Stimulated activated CD8-positive, alpha-beta memory T cell treated with anti-CD3 and anti-CD28 coated beads, Interleukin-4, amount 100 ng/mL, for 1 hour (primary cell): ENCODE results near the gene ERCC3.

Experiments used
- DNase-seq, 2 donors: peaks; one replicate each; pipeline ENCODE4 v3.0.0-alpha.2; 2020; ENCODE audit warnings: low read depth in 2 of 2, low spot score in 1 of 2

Gene ERCC3

DNA sequence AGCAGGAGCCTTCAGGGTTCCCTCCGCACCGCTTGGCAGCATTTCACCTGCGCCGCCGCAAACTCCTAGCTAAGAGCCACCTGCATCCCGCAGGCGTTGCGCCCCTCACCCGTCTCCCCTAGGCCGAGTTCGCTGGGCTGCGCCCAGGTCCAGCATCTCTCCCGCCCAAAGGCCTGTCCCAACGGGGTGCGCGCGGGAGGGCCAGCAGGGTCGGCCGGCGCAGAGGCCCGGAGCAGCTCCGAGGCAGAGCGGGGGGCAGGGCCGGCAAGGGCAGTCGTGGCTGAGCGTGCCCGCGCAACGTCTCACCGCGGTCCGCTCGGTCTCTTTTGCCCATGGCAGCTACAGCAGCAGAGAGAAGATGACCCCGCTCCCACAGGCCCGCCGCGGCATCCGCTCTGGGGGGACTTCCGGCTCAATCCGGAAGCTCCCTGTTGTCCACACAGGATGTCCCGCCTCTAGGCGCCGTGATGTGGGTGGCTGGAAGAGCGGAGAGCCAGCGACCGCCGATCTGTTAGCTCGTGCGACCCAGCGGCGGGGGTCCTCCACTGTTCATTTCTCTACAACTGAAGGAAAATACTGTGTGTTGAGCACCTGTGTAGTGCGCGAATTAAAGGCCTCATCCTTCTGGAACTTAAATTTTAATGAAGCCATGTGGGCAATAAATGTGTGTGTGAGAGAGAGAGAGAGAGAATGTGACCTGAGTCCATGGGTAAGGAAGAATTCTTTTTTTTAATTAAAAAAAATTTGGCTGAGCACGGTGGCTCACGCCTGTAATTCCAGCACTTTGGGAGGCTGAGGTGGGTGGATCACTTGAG lies at the start of gene ERCC3:
Gene ERCC3, minus strand, starts transcription at position 397 of the 815 bp plus-strand sequence. Its CDS starts 63 bp downstream, at position 334.
- peak; percentile 50 to 60 for DNase-seq

DNA sequence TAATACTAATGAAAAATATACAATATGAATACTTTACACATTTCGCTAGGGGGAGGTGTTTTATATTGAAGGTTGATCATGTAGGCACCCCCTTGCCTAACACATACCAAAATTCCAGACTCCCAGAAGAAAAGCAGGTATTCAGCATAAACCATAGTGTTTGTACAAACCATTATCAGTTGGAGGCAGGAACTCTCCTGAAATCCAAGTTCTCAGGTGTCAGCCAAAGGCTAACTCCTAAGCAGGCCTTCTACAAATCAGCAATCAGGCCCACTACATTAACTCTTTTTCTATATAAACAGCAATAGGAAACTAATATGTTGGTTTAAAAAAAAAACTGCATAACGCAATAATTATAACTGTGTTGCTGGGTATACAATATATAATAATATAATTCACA lies 49.3 kb upstream of the ERCC3 start:
- DNase-seq = no peak

DNA sequence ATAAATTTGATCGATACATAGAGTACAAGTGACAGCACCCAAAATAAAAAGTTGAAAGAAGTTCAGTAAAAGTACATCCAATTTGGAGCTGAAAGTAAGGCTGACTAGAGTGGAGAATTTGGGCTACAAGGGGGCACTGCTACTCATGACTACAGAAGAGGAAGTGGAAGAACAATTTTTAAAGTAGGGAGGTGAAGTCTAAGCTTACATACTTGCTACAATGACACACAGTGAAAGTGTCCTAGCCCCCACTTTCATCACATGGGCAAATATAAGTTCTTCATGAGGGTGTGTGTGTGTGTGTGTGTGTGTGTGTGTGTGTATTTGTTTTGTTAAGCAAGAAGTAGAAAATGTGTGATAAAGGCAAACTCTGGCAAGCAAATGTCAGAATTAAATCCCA lies 48.2 kb upstream of the ERCC3 start:
- DNase-seq = no peak

DNA sequence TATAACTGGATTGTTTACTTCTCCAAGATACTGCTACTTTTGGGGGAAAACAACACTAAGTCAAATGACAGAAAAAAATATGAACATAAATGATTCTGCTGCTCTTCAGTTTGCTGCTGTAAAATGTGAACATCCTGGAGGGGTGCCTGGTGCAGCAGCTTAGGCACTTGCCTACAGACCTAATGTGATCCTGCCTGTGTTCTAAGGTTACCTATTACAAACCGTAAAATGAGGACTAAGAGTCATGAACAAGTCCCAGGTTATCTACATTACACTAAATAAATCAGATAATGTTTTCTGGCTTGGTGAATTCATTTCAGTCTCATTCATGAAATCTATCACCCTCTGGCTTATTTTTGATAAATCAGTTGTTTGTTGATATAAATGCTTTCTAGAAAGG lies 38.4 kb upstream of the ERCC3 start:
- DNase-seq = no peak

DNA sequence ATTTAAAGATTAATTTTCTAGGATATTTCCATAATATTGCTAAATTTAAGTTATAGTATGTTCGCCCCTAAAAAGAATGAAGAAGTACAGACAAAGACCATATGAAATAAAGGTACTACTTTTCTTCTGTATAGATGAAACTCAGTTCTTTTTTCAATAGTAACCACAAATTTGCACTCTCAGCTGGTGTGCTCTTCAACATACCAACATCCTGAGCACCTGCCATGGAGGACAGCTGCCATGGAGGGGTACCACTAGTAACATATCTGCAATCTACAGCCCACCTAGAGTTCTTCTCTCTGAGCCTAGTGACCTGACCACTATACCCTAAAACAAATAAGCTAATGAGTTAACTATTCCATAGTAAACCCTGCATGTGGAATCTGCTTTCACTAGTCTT lies 36.8 kb upstream of the ERCC3 start:
- DNase-seq = no peak

DNA sequence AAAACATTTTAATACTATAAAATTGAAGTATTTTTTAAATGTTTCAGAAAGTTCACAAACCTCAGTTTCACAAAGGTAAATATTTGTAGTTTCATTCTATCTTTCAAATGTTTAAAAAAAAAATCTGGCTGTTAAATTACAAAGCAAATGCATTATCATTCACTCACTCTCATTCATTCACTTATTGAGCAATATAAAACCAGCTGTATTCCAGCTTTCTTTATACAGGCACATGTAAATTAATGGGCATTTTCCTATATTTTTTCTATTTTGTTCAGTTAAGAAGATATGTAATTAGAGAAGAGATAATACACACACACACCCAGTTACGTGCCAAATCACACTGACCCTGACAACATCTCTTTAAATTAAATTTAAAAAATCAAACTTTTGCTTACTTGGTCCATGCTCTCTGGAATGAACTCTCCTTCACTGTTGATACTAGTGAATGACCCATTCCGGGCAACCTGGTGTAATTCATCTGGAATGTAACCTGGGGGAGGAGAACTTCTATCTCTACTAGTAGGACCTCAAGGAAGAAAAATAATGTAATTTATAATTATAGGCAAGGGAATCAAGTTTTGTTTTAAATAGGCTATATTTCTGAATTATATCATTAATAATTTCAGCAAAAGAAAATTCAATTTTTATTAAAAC lies 32.5 kb upstream of the ERCC3 start:
- DNase-seq = no peak

DNA sequence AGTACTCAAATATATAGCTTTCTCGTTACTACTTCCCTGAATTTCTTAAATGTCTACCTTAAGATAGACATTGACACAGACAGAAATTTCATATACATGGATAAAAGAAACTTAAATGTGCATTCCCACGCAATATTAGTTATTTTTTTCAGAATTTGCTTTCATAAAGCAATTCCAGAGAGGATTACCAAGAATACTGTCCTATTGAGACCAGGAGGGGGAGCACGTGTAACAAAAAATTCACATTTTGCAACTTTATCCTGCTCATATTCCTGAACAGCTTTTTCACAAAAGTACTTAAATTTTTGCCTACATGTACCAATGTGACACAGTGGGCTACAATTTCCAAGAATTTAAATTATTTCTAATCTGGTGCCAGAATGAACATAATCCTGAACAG lies 30.7 kb upstream of the ERCC3 start:
- DNase-seq = no peak

DNA sequence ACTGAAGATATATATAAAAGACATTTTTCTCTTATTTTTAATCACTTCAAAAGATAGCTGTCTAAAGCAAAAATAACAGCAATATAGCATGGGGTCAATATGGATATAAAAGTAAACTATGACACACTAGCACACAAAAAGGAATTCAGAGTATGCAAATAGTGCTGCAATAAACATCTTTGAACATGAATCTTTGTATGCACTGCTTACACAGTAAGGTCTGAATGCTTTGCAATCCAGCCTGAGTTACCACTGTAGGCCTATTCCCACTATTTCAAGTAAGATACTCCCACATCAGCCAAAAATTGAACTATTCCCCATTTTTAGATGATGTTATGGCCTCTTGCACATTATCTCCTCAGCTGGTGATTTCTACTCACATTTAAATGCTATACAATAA lies 27.4 kb upstream of the ERCC3 start:
- DNase-seq = no peak

DNA sequence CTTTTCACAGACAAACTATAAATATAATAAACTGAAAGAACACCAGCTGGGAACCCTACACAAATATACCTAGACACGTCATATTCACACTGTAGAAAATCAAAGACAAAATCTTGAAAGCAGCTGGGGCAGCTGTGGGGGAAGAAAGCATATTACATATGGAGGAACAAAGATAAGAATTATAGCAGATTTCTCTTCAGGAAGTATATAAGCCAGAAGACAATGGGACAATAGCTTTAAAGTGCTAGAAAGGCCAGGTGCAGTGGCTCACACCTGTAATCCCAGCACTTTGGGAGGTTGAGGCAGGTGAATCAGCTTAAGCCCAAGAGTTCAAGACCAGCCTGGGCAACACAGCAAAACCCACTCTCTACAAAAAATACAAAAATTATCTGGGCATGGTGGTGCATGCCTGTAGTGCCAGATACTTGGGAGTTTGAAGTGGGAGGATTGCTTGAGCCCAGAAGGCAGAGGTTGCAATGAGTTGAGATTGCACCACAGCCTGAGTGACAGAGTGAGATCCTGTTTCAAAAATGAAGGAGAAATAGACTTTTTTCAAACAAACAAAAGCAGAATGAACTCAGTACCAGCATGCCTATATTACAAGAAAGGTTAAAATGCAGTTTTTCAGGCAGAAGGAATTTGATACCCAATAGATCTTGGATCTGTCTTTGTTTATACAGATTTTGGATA lies 26.8 kb upstream of the ERCC3 start:
- no peak for DNase-seq

DNA sequence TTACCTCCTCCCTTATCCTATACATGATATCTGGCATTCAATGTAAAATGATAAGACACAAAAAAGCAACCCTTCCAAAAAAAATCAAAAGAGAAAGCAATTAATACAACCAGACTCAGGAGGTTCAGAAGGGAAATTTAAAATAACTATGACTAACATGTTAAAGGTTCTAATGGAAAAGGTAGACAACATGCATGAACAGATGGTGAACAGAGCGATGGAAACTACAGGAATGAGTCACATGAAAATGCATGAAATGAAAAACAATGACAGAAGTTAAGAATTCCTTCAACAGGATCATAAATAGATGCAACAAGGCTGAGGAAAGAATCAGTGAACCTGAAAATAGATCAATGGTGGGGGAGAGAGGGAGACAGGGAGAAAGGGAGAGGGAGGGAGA lies 26.1 kb upstream of the ERCC3 start:
- DNase-seq = no peak

DNA sequence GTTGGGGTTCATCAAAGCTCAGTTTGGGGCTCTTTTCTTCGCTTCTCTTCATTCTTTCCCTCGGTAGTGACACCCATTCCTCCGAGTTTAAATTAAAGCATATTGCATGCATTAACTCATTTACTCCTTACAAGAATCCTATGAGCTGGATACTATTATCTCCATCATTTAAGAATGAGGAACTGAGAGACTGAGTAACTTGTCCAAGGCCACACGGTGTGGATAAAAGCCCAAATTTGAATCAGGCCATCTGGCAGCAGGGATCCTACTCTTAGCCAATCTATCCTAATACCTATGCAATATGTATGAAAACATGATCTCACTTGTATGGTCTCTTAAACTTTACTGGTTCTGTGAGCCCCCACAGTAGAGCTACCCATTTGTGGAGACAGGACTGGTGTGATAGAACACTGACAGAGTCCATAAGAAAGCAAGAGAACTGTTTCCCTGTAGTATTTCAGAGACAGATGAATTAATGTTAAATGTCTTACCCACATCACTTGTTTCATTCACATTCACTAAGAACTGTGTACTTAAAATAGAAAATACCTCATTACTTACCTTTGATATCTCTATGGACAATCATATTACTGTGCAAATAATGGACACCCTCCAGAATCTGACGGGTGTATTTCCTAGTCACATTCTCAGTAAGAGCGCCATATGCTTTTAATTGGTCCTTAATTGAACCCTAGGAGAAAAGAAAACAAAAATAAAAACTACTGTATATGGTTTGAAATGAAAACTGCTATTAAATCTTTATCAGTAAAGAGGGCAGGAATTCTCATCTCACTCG lies 20.4 kb upstream of the ERCC3 start:
- no peak for DNase-seq

DNA sequence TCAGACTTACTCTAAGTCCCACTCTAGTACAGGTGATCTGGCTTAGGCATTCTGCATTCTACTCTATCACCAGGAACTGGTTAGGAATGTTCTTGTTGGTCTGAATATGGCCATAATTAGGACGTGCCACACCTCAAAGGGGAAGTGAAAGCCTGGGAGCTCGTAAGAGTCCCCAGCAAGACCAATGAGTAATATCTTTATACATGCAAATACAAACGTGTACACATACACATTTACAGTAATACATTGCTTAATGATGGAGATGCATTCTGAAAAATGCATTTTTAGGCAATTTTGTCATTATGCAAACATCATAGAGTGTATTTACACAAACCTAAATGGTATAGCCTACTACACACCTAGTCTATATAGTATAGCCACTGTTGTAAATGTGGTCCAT lies 19.5 kb upstream of the ERCC3 start:
- DNase-seq = no peak

DNA sequence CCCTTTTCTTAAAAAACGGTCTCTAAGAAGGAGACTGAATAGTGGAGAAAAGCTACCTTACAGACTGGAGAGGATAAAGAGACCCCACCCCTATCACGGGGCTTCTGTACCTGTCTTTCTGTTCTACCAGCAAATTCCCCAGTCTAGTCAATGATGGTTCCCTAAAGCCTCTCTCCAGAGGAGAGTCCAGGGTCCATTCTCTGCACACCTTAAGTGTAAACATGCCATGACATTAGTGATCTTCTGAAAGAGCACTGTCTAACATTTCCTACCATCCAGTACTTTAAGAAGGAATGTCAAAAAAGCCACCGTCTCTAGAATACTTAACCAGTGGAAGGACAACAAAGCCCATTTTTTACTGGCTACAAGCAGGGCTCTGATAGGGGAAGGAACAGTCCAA lies 17.0 kb upstream of the ERCC3 start:
- no peak for DNase-seq

DNA sequence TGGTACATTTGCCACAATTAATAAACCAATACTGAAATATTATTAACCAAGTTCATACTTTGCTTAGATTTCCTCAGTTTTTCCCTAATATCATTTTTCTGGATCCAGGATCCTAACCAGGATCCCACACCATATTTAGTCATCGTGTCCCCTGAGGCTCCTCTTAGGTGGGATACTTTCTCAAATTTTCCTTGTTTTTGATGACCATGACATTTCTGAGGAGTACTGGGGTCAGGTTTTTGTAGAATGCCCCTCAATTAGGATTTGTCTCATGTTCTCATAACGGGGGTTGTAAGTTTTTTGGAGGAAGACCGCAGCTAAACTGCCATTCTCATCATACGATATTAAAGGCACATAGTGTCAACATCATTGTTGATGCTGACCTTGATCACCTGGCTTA lies 15.5 kb upstream of the ERCC3 start:
- DNase-seq = no peak

DNA sequence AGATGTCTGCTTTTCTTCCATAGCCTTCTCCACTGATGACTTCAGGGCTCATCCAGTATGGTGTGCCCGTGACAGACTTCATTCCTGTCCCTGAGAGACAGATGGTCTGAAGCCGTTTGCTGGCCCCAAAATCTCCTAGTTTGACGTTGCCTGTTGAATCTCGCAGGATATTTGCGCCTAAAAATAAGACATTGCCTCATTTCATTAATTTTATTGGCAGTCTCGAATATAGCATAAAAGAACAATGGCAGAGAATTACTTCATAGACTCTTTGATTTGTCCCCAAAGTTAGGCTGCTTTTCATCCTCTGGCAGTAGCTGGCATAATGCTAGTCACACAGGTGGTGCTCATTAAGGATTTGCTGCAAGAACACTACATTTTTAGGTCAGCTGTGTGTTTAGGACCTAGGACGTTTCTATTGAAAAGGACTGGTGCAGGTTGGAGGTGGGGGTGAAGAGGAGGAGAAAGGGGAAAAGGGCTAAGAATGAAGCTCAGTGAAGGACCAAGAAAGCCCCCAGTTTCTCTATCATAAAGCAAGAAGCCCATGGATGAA lies 14.7 kb upstream of the ERCC3 start:
- DNase-seq = no peak

DNA sequence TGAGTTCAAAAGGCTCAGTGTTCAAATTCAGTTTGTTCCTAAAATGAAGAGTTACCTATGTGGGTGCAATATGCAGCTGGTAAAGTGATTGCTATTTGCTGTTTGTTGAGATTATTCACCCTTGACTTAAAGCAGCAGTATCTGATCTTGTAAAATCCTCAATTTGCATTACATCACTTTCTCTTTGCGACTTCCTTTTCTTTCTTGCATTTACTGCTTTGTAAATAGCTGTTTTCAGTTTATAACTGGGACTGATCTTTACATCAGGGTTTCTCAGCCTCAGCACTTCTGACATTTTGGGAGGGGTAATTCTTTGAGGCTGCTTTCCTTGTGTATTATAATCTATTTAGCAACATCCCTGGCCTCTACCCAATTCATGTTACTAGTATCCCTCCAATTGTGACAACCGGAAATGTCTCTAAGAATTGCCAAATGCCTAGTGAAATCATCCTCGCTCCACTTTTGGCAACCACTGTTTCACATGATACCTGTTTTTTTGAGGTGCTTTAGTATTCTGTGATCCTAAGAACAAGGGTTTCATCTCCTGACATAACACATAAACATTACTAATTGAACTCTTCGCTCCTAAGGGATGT lies 12.1 kb upstream of the ERCC3 start:
- no peak for DNase-seq

DNA sequence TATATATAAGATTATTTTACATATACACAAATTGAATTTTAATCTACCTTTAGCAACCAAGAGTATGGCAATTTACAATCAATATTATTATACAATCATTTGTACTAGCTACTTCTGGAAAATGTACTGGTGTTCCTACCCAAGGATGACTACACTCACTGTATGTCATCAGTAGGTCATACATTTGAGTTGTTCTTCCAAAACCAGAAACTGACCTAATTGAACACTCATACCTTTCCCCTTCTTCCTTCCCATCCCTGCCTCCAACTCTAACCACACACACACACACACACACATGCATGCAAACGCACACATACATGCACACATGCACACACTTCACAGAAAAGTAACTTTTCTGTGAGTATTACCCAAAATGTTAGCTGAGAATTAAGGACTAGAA lies 8.2 kb upstream of the ERCC3 start:
- DNase-seq = no peak

DNA sequence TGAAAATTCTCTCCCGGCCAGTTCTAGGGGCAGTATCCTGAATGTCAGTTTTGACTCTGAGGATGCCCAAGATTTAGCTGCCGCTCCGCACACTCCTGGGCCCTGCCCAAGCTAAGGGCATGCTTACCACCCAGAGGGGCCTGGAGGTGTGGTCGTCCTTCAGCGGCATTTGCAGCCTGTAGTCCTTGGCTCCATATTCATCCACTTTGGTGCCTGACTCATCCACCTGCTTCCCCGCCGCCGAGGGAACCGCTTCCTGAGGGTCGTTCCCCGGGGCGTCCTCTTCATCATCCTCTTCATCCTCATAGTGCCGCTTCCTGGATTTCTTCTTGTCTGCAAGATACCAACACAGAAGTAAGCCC lies 577 bp downstream of the ERCC3 start:
- DNase-seq = no peak

DNA sequence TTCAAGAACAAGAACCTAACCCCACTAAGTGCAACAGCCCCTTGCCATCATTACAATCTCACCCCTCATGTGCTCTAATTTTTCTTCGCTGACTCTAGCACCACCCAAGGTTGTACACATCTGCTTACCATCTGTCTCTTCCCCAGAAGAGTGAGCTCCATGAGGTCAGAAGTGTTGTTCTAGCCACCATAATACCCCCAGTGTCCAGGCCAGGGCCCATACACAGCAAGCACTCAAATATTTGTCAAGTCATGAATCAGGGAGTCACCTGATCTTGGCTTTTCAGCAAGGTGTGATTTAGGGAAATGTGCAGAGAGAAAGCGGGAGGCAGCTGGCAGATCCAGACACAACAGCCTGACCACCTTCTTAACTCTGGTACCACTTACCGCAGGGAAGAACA lies 5.7 kb downstream of the ERCC3 start:
- no peak for DNase-seq

DNA sequence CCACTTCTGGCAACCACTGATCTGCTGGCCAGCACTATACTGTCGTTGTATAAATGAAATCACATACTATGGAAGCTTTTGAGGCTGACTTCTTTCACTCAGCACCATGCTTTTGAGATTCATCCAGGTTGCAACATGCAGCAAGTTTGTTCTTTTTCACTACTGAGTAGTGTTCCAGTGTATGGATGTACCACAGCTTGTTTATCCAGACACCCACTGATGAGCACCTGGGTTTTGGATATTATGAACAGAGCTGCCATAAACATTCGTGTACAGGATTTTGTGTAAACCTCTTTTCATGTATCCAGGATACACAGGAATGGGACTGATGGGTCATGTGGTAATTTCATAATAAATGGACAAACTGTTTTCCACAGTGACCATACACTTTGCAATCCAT lies 10.7 kb downstream of the ERCC3 start:
- no peak for DNase-seq

DNA sequence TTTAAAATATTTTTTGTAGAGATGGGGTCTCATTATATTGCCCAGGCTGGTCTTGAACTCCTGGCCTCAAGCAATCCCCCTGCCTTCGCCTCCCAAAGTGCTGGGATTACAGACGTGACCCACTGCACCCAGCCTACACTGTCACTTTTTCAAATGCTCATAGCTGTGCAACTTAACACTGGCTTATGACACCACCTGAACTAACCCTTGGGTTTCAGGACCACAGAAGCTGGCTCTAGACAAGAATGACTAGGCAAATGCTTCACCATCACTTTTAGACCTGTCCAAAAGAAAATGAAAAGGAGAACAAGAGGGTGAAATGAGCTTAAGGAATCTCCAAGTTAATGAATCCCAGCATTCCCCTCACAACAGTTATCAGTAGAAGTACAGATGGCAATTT lies 13.3 kb downstream of the ERCC3 start:
- no peak for DNase-seq
